HCT116 (cell line): ENCODE measurements around the gene L1CAM.

Source experiments
- CEBPB ChIP-seq: IDR thresholded peaks from 2 replicates; pipeline ENCODE4 v1.6.1; 2012; ENCODE audit warnings: low read depth
- EZH2 ChIP-seq: fragments of 200-600 bp; sonication (generic); IDR thresholded peaks from 2 replicates; pipeline ENCODE4 v1.6.1; 2017; ENCODE audit warnings: antibody characterized with exemption, mixed run types
- POLR2A ChIP-seq: IDR thresholded peaks from 2 replicates; pipeline ENCODE4 v1.7.0; 2011; ENCODE audit warnings: borderline replicate concordance; ENCODE audit not compliant: insufficient read depth, insufficient read length; ENCODE audit errors: extremely low read depth
- SP1 ChIP-seq: IDR thresholded peaks from 2 replicates; pipeline ENCODE4 v1.6.1; 2012; ENCODE audit warnings: low read depth
- YY1 ChIP-seq: IDR thresholded peaks from 2 replicates; pipeline ENCODE4 v1.6.1; 2011; ENCODE audit warnings: low read length, low read depth, moderate library complexity, mild to moderate bottlenecking; ENCODE audit not compliant: insufficient replicate concordance; ENCODE audit errors: extremely low read depth
- TF ChIP-seq, protein P1 (sequence below), 3 experiments: fragments of 200-600 bp in 1 of 3; sonication (generic) in 1 of 3; IDR thresholded peaks in 2 of 3; conservative IDR thresholded peaks in 1 of 3; 2 replicates each; pipeline ENCODE4 v1.5.1; 2012 to 2017; ENCODE audit warnings: low read depth in 2 of 3, low read length in 2 of 3, antibody characterized with exemption in 1 of 3, borderline replicate concordance in 1 of 3, control low read depth in 1 of 3, mild to moderate bottlenecking in 1 of 3, mixed read lengths in 1 of 3, mixed run types in 1 of 3, moderate library complexity in 1 of 3; ENCODE audit not compliant: insufficient read depth in 1 of 3
- TF ChIP-seq, protein P2 (sequence below): IDR thresholded peaks from 2 replicates; pipeline ENCODE4 v1.6.1; 2011; ENCODE audit warnings: mild to moderate bottlenecking, low read length, moderate library complexity; ENCODE audit not compliant: insufficient replicate concordance; ENCODE audit errors: extremely low read depth
- TF ChIP-seq, protein P3 (sequence below): IDR thresholded peaks from 2 replicates; pipeline ENCODE4 v1.6.1; 2012; ENCODE audit warnings: low read depth

DNA sequence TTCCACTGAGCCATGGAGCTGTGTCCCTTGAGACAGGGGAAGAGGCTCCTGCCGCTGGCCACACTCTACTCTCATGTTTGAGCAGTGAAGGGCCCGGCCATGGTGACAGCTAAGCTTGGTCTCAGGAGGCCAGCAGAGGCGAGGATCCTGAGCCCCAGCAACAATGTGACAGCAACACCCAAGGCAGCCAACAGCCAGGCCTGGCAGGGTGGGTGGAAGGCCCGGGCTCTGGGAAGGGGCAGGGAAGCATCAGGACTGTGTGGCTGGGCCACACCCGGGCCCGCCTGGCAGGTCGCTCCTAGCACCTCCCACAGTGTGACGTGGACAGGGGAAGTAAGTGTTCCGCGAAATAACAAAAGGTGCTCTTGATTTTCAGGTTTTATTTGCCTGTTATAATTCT, 24.8 kb downstream of the L1CAM start:
- TF ChIP-seq, protein P1, sequence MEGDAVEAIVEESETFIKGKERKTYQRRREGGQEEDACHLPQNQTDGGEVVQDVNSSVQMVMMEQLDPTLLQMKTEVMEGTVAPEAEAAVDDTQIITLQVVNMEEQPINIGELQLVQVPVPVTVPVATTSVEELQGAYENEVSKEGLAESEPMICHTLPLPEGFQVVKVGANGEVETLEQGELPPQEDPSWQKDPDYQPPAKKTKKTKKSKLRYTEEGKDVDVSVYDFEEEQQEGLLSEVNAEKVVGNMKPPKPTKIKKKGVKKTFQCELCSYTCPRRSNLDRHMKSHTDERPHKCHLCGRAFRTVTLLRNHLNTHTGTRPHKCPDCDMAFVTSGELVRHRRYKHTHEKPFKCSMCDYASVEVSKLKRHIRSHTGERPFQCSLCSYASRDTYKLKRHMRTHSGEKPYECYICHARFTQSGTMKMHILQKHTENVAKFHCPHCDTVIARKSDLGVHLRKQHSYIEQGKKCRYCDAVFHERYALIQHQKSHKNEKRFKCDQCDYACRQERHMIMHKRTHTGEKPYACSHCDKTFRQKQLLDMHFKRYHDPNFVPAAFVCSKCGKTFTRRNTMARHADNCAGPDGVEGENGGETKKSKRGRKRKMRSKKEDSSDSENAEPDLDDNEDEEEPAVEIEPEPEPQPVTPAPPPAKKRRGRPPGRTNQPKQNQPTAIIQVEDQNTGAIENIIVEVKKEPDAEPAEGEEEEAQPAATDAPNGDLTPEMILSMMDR (IDR thresholded peaks at IDR 0.05 in 2 of 3, conservative IDR thresholded peaks at IDR 0.05 in 1 of 3; ENCODE audit: borderline replicate concordance in 1 of 3, insufficient read depth in 1 of 3, low read depth in 2 of 3, low read length in 2 of 3) = no peak
- TF ChIP-seq POLR2A = no peak
- TF ChIP-seq YY1 = no peak
- TF ChIP-seq, protein P2, sequence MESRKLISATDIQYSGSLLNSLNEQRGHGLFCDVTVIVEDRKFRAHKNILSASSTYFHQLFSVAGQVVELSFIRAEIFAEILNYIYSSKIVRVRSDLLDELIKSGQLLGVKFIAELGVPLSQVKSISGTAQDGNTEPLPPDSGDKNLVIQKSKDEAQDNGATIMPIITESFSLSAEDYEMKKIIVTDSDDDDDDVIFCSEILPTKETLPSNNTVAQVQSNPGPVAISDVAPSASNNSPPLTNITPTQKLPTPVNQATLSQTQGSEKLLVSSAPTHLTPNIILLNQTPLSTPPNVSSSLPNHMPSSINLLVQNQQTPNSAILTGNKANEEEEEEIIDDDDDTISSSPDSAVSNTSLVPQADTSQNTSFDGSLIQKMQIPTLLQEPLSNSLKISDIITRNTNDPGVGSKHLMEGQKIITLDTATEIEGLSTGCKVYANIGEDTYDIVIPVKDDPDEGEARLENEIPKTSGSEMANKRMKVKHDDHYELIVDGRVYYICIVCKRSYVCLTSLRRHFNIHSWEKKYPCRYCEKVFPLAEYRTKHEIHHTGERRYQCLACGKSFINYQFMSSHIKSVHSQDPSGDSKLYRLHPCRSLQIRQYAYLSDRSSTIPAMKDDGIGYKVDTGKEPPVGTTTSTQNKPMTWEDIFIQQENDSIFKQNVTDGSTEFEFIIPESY = no peak
- TF ChIP-seq, protein P3, sequence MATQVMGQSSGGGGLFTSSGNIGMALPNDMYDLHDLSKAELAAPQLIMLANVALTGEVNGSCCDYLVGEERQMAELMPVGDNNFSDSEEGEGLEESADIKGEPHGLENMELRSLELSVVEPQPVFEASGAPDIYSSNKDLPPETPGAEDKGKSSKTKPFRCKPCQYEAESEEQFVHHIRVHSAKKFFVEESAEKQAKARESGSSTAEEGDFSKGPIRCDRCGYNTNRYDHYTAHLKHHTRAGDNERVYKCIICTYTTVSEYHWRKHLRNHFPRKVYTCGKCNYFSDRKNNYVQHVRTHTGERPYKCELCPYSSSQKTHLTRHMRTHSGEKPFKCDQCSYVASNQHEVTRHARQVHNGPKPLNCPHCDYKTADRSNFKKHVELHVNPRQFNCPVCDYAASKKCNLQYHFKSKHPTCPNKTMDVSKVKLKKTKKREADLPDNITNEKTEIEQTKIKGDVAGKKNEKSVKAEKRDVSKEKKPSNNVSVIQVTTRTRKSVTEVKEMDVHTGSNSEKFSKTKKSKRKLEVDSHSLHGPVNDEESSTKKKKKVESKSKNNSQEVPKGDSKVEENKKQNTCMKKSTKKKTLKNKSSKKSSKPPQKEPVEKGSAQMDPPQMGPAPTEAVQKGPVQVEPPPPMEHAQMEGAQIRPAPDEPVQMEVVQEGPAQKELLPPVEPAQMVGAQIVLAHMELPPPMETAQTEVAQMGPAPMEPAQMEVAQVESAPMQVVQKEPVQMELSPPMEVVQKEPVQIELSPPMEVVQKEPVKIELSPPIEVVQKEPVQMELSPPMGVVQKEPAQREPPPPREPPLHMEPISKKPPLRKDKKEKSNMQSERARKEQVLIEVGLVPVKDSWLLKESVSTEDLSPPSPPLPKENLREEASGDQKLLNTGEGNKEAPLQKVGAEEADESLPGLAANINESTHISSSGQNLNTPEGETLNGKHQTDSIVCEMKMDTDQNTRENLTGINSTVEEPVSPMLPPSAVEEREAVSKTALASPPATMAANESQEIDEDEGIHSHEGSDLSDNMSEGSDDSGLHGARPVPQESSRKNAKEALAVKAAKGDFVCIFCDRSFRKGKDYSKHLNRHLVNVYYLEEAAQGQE = no peak
- TF ChIP-seq EZH2 = no peak
- TF ChIP-seq CEBPB = no peak
- TF ChIP-seq SP1 = no peak
